Breast epithelium (tissue), 4 donors: Measurements from ENCODE around the gene ADAM12. TPM values are rescaled to one million over a fixed set of nuclear protein-coding genes. Genes with fewer than 3 reads are reported as not detected.
A peak's percentile ranks its signal among the peaks of the same experiment; 100 is the strongest.
"Not testable (repeated sequence)": the region's sequence is repeated elsewhere in the genome, so short reads cannot be mapped to it uniquely, and the experiment has no call there.

ENCODE experiments used
- DNase-seq, 2 donors: peaks; one replicate each; pipeline ENCODE4 v3.0.0-alpha.2; 2019; ENCODE audit warnings: low spot score in 2 of 2
- H3K27ac ChIP-seq, 2 donors: fragments of 200-600 bp; sonication (generic) in 1 of 2; one replicate each; pipeline ENCODE4 v1.5.1; 2016 to 2019; ENCODE audit warnings: mild to moderate bottlenecking in 1 of 2
- H3K27me3 ChIP-seq, 2 donors: fragments of 200-600 bp; sonication (generic) in 1 of 2; one replicate each; pipeline versions ENCODE4 v1.5.1 to v1.6.0; 2017 to 2019; ENCODE audit warnings: control low read depth in 1 of 2, mild to moderate bottlenecking in 1 of 2
- H3K36me3 ChIP-seq: fragments of 200-600 bp; one replicate; pipeline ENCODE4 v1.5.1; 2019
- H3K4me1 ChIP-seq, 2 donors: fragments of 200-600 bp; sonication (generic); one replicate each; pipeline ENCODE4 v1.5.1; 2016 to 2019; ENCODE audit warnings: control low read depth in 1 of 2
- H3K4me3 ChIP-seq, 3 donors: fragments of 200-600 bp; sonication (generic); 1 replicate in 2 of 3; 2 replicates in 1 of 3; pipeline ENCODE4 v1.5.1; 2016 to 2019; ENCODE audit warnings: mild to moderate bottlenecking in 3 of 3, moderate library complexity in 2 of 3
- H3K9me3 ChIP-seq, 2 donors: fragments of 200-600 bp; sonication (generic) in 1 of 2; one replicate each; pipeline ENCODE4 v1.5.1; 2016 to 2019; ENCODE audit warnings: control low read depth in 1 of 2
- POLR2A ChIP-seq: fragments of 450-650 bp; IDR thresholded peaks from one replicate; pipeline ENCODE4 v1.6.1; 2016; ENCODE audit warnings: antibody characterized with exemption, mild to moderate bottlenecking, moderate library complexity
- POLR2AphosphoS5 ChIP-seq, 3 donors: sonication (generic); formaldehyde crosslinking; IDR thresholded peaks; one replicate each; pipeline ENCODE4 v1.6.1; 2017; ENCODE audit warnings: antibody characterized with exemption in 3 of 3
- intact Hi-C: fragments of 100-400 bp; cut with DNase I; formaldehyde crosslinking; loops from one replicate; pipeline ENCODE4 v1.15.1; 2023; ENCODE audit warnings: low total_unique reads
- total RNA-seq, 3 donors: library from RNA; depleted of rRNA; stranded (reverse); fragments of >200 nt; gene quantifications; one replicate each; pipeline ENCODE4 v1.1.0, GENCODE V29; 2016
- TF ChIP-seq, protein P1 (sequence below), 3 donors: fragments of 450-650 bp; IDR thresholded peaks; one replicate each; pipeline ENCODE4 v1.5.1; 2016 to 2017; ENCODE audit warnings: antibody characterized with exemption in 3 of 3, mild to moderate bottlenecking in 3 of 3, moderate library complexity in 3 of 3

The ADAM12 gene
- total RNA-seq, 3 donors from 2014 or later: 8.6 to 16.4 (median 13.9) TPM

DNA sequence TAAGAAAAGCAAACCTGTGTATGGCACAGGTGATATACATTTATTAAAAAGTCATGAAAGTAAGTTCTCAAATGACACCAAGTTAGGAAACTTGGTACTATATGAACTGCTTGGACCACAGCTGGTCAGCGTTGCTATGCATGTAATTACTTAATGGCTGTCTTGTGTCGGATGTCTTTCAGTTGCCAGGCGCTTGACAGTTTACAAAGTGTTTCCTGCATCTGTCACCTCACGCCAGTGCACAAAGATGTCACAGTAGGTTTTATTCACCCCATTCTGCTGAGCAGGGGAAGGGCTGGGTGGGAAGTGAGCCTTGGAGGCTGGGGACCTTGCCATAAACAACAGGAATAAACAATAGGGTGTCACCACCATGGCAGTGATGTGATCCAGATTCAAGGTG is 35.8 kb downstream of the ADAM12 start:
- DNase-seq: no peak
- Histone ChIP-seq H3K27me3 (no peaks in the 10 kb centered on the region), H3K4me3 (no peak overlapping the region), H3K9me3 (peaks cover 13 to 14% of the 10 kb centered on the region in 2 donors), H3K27ac (no peak overlapping the region), H3K36me3 (no peaks in the 10 kb centered on the region), H3K4me1 (no peaks in the 10 kb centered on the region)
- intact Hi-C loops: no loop called here
- TF ChIP-seq POLR2A (no peak), POLR2AphosphoS5 (IDR thresholded peaks at IDR 0.05) (no peak)
- TF ChIP-seq, protein P1, sequence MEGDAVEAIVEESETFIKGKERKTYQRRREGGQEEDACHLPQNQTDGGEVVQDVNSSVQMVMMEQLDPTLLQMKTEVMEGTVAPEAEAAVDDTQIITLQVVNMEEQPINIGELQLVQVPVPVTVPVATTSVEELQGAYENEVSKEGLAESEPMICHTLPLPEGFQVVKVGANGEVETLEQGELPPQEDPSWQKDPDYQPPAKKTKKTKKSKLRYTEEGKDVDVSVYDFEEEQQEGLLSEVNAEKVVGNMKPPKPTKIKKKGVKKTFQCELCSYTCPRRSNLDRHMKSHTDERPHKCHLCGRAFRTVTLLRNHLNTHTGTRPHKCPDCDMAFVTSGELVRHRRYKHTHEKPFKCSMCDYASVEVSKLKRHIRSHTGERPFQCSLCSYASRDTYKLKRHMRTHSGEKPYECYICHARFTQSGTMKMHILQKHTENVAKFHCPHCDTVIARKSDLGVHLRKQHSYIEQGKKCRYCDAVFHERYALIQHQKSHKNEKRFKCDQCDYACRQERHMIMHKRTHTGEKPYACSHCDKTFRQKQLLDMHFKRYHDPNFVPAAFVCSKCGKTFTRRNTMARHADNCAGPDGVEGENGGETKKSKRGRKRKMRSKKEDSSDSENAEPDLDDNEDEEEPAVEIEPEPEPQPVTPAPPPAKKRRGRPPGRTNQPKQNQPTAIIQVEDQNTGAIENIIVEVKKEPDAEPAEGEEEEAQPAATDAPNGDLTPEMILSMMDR (IDR thresholded peaks at IDR 0.05): no peak

DNA sequence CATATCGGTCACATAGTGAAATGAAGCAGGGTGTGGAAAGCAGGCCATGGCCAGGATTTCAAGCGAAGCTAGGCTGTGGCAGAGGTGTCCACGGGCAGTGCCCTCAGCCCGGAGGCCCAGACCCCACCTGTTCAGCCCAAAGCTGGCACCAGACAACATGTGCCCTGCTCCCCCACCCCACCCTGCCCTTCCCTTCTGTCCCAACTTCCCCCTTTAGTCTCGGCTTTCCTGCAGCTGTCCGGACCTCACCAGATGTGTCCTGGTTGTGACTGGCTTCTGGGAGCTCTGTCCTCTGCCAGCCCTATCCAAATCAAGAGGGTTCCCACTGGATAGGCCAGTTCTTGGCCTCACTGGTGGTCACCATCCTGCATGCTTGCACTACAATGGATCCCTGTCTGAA is 37.3 kb downstream of the ADAM12 start:
- no peaks in the 10 kb centered on the region for H3K36me3 ChIP-seq
- intact Hi-C loops: no loop called here
- no peak for DNase-seq
- peak overlapping the region; percentile 37 to 55 for H3K27ac ChIP-seq
- no peaks in the 10 kb centered on the region for H3K27me3 ChIP-seq
- no peaks in the 10 kb centered on the region for H3K4me1 ChIP-seq
- peaks cover 0 to 3% of the 10 kb centered on the region in 2 donors for H3K9me3 ChIP-seq
- TF ChIP-seq POLR2AphosphoS5 (IDR thresholded peaks at IDR 0.05) (no peak), POLR2A (no peak)
- H3K4me3 ChIP-seq: no peak overlapping the region

DNA sequence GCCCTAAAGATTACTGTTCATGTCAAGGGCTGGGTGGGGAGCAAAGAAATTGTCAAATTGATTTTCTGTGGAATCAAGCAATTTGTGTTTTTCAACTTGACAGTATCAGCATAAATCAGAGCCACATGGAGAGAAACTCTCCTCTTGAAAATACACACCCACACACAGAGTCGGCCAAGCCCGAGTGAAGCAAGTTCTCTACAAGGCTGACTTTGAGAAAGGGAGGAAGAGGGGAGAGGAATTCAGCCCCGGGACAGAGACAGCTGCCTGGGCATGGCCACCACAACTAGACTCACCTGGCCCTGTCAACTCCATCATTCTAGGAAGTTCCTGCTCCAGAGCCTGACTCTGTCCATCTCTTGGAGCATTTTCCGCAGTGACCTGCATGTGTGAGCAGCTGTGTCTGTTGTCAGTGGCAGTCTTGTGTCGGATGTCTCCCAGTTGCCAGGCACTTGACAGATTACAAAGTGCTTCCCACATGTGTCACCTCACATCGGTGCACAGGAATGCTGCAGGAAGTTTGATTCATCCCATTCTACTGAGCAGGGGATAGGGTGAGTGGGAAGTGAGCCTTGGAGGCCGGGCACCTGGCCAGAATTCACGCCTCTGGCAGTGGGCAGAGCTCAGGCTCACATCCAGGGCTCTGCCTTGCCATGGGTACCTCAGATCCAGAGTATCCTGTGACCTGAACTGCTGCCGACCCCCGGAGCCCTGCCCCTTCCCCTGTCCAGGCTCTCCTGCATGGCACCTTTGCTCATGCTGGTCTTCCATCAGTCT is 37.9 kb downstream of the ADAM12 start:
- no peaks in the 10 kb centered on the region for H3K36me3 ChIP-seq
- peak overlapping the region; percentile 37 to 55 for H3K27ac ChIP-seq
- no peaks in the 10 kb centered on the region for H3K27me3 ChIP-seq
- TF ChIP-seq POLR2AphosphoS5 (IDR thresholded peaks at IDR 0.05): no peak
- TF ChIP-seq POLR2A: no peak
- TF ChIP-seq, protein P1 (IDR thresholded peaks at IDR 0.05): no peak
- intact Hi-C loops: no loop called here
- no peak overlapping the region for H3K4me3 ChIP-seq
- H3K4me1 ChIP-seq: no peaks in the 10 kb centered on the region
- no peaks in the 10 kb centered on the region for H3K9me3 ChIP-seq
- DNase-seq: peak in 1 of 2 donors; percentile 38

DNA sequence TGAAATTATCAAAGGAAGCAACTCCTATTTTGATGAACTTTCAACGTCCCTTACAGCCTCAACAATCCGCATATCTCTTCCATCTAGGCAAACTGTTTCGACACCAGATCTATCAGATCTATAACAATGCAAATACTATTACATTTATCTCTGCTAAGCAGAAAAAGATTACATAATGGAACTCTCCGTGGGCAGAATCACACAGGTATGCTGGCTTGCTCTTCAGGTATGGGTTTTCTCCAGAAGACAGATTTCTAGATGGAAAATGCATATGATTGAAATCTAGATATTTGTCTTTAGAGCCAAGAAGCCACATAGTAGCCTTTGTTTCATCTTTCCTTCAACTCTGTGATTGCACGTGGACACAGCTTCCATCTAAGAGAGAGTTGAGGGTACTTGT is 38.6 kb downstream of the ADAM12 start:
- no peak for TF ChIP-seq POLR2AphosphoS5 (IDR thresholded peaks at IDR 0.05)
- TF ChIP-seq, protein P1 (IDR thresholded peaks at IDR 0.05): no peak
- TF ChIP-seq POLR2A: no peak
- Histone ChIP-seq H3K9me3 (no peaks in the 10 kb centered on the region), H3K4me3 (no peak overlapping the region), H3K4me1 (no peaks in the 10 kb centered on the region), H3K36me3 (no peaks in the 10 kb centered on the region), H3K27ac (no peak overlapping the region), H3K27me3 (no peaks in the 10 kb centered on the region)
- DNase-seq: no peak
- intact Hi-C loops: no loop called here

DNA sequence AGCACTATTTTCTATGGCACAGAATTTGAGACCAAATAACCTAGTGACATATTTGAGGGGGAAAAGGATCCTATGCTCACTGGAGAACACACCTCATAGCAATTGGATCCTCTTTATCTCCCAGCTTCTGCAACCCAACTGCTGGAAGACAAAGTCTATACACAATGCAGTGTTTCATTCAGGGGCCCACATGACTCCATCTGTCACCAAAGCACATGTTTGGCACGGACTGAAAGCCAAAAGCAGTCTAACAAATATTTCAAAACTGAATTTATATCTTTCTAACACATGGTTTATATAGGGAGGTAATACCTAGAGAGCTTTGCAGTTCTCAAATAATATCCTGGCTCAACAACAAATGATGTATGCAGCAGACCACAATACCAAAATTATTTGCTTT is 39.2 kb downstream of the ADAM12 start:
- no peaks in the 10 kb centered on the region for H3K4me1 ChIP-seq
- TF ChIP-seq POLR2AphosphoS5 (IDR thresholded peaks at IDR 0.05) (no peak), POLR2A (no peak)
- TF ChIP-seq, protein P1 (IDR thresholded peaks at IDR 0.05): no peak
- H3K9me3 ChIP-seq: no peaks in the 10 kb centered on the region
- no peak overlapping the region for H3K4me3 ChIP-seq
- no peaks in the 10 kb centered on the region for H3K27me3 ChIP-seq
- intact Hi-C loops: no loop called here
- no peaks in the 10 kb centered on the region for H3K36me3 ChIP-seq
- DNase-seq: no peak
- no peak overlapping the region for H3K27ac ChIP-seq

DNA sequence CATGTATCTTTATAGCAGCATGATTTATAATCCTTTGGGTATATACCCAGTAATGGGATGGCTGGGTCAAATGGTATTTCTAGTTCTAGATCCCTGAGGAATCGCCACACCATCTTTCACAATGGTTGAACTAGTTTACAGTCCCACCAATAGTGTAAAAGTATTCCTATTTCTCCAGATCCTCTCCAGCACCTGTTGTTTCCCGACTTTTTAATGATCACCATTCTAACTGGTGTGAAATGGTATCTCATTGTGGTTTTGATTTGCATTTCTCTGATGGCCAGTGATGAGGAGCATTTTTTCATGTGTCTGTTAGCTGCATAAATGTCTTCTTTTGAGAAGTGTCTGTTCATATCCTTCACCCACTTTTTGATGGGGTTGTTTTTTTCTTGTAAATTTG is 44.8 kb downstream of the ADAM12 start:
- H3K36me3 ChIP-seq, DNase-seq, H3K4me3 ChIP-seq, H3K27ac ChIP-seq, H3K4me1 ChIP-seq, intact Hi-C loops, H3K9me3 ChIP-seq, H3K27me3 ChIP-seq: not testable (repeated sequence)
